ENCODE measurements around the gene MOB3A.
"Not testable (repeated sequence)": the region's sequence is repeated elsewhere in the genome, so short reads cannot be mapped to it uniquely, and the experiment has no call there.

MOB3A gene

DNA sequence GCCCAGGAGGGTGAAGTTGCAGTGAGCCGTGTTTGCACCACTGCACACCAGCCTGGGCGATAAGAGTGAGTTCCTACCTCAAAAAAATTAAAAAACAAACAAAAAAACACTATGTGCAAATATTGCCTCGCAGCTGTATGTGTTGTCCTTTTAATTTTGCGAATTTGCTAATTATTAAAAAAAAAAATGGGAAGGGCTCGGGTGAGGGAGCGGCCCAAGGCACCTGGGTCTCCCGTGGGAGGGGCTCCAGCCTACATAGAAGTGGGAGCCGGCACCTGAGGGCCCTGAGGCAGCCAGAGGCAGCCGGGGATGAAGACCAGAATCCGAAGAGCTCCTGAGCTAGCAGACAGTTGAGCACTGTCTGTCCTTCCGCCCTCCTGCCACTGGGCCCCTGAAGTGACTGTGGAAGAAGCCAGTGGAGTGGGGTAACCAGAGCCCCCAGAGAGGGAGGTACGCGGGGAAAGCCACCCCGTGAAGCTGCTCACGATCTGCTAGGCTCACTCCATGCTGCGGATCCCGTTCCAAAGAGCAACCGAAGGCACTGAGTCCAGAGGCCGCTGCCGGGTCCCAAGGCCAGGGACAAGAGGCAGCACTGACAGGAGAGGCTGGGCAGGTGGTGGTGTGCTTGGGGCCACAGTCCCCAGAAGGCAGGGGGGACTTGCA is 7.0 kb upstream of the MOB3A start:
- no peak for DNase-seq

DNA sequence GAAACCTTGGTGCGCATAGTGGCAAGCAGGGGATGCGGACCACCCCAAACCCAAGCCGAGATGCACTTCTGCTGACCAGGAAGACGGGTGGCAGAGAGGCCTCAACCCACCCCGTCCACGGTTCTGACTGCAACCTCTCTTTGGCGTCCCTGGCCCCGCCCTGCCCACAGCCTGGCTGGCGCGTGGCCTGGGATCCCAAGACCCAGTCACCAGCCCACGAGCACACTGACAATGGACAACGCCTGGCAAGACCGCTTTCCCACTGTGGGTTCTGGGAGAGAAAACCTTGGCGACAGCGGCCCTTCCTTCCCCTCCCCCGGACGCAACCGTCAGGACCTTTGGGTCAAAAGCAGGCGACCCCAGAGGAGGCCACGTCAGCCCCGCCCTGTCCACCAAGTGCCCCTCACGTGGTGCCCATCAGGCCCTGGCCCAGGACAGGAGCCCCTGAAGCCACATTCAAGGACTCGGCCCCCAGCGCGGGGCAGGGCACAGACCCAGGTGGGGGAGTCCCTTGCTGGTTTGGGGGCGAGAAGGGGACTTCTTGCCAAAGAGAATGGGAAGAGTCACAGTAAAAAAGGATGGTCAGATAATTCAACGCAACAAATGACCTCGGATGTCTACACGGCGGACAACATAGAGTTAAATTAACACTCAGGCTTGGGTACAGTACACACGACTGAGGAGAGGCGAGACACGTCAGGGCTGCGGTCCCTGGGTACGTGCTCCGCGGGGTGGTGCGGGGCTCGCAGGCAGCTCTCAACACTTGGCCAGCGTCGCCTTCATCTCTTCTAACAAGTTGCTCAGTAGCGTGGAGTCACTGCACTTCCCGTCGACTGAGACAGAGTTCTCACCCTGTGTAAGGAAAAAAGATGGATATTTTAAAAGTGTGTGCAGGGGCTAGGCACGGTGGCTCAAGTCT is 5.5 kb upstream of the MOB3A start:
- no peak for DNase-seq

DNA sequence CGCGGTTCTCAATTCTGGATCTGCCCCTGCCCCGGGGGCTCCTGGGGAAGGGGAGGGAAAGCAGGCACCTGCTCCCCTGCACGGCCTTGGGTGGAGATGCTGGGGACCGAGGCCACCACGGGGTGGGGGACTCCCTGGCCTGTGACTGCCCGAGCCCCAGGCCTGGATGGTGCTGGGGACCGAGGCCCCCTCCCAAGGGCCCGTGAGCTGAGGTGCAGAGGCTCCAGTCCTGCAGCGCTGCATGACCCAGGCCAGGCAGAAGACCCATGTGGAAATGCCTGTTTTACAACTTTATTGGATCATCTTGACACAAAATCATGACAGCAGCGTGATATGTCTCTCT is 4.6 kb upstream of the MOB3A start:
- no peak for DNase-seq

DNA sequence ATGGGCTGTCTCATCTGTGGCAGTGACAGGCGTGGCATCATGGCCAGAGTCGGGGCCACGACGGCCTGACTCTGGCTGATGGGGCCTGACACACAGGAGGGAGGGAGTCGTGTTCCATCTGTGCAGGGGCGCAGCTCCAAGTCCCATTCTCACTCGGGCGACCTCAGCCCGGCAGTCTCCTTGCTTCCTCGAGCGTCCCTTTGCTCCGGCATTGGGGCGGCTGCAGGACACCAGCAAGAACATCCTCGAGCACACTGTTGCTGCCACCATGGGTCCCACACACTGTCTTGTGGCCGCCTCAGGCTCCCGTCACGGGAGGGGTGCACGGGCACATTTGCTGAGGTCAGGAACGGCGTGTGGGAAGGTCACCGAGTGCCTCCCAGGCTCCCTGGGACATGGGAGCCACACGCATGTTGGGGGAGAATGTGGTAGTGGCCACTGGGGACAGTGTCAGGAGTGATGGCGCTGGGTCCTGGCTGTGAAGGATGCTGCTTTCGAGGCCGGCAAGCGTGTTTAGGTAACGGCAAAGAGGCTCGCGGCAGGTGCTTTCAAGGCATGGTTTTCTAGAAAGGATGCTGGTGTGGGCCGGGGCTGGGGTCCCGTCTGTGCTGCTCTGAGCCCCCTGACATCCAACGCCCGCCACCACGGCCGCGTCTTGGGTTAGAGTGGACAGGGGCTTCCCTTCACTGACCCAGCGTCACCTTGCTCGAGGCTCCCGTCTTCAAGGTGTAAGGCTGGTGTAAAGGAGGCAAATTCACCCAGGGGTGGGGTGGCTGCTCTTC is 4.0 kb upstream of the MOB3A start:
- no peak for DNase-seq

DNA sequence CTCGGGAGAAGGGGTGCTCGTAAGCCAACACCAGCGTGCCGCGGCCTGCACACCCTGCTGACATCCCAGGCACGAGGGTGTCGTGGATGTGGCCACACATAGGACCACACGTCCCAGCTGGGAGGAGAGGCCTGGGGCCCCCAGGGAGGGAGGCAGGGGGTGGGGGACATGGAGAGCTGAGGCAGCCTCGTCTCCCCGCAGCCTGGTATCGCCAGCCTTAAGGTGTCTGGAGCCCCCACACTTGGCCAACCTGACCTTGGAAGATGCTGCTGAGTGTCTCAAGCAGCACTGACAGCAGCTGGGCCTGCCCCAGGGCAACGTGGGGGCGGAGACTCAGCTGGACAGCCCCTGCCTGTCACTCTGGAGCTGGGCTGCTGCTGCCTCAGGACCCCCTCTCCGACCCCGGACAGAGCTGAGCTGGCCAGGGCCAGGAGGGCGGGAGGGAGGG is 3.0 kb upstream of the MOB3A start:
- DNase-seq, result no peak

DNA sequence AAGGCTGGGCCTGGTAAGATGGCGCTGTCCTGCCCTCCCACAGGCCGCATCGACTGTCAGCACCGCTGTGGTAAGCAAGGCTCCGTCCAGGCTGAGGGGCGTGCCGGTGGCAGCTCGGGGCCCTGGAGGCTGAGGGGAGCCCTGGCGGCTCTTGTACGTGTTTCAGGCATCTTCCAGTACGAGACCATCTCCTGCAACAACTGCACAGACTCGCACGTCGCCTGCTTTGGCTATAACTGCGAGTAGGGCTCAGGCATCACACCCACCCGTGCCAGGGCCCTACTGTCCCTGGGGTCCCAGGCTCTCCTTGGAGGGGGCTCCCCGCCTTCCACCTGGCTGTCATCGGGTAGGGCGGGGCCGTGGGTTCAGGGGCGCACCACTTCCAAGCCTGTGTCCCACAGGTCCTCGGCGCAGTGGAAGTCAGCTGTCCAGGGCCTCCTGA is 1.8 kb upstream of the MOB3A start:
- DNase-seq, result no peak

DNA sequence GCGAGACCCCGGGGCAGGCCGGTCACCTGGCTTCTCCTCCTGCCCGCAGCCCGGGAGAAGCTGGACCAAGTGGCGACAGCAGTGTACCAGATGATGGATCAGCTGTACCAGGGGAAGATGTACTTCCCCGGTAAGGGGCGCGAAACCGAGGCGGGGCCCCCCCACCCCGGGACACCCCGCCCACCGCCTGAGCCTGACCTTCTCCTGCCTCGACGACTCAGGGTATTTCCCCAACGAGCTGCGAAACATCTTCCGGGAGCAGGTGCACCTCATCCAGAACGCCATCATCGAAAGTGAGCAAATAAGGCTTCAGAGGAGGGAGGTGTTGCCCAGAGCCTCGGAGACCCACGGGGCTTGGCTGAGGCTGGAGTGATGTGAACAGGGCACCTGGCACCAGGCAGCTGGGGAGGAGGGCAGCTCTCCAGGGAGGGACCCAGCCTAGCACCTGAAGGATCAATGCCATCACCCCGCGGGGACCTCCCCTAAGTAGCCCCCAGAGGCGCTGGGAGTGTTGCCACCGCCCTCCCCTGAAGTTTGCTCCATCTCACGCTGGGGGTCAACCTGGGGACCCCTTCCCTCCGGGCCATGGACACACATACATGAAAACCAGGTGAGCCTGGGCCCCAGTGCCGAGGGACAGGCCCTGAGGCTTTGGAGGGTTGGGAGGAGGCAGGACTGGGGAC is 1.2 kb upstream of the MOB3A start:
- peak; percentile 53 for DNase-seq

DNA sequence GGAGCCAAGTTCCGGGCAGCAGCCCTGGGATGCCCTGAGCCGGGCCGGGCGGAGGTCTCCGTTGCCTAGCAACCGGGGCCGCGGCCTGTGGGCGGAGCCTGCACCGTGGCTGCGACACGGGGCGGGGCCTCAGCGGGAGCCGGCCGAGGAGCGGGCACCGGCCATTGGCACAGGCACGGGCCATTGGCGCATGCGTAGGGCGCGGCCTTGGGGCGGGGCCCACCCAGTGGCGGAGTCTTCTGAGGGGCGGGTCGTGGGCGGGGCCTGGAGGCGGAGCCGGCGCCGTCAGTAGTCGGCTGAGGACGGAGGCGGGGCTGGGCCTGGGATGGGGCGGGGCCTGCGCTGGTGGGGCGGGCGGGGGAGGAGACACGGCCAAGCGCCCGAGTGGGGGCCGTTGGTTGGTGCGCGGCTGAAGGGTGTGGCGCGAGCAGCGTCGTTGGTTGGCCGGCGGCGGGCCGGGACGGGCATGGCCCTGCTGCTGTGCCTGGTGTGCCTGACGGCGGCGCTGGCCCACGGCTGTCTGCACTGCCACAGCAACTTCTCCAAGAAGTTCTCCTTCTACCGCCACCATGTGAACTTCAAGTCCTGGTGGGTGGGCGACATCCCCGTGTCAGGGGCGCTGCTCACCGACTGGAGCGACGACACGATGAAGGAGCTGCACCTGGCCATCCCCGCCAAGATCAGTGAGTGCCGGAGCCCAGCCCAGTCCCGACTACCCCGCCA is 515 bp upstream of the MOB3A start, which contains the start of gene IZUMO4:
Gene IZUMO4, plus strand, starts transcription at position 436 of the 723 bp plus-strand sequence. Its CDS starts 31 bp downstream, at position 467.
- peak; percentile 100 for DNase-seq

DNA sequence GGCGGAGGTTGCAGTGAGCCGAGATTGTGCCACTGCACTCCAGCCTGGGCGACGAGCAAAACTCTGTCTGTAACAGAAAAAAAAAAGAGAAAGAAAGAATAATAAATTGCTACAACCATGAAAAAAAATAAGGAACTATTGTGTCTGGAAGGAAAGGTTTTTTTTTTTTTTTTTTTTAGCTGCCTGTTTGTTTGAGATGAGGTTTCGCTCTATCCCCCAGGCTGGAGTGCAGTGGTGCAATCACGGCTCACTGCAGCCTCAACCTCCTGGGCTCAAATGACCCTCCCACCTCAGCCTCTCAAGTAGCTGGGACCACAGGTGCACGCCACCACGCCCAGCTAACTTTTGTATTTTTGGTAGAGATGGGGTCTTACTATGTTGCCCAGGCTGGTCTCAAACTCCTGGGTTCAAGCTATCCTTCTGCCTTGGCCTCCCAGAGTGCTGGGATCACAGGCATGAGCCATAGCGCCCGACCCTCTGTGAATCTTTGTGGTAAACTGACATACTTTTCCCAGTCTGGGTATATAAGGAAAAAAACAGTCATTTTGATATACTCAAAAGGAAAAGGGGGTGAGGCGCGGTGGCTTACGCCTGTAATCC is 4.1 kb downstream of the MOB3A start:
- DNase-seq, result not testable (repeated sequence)

DNA sequence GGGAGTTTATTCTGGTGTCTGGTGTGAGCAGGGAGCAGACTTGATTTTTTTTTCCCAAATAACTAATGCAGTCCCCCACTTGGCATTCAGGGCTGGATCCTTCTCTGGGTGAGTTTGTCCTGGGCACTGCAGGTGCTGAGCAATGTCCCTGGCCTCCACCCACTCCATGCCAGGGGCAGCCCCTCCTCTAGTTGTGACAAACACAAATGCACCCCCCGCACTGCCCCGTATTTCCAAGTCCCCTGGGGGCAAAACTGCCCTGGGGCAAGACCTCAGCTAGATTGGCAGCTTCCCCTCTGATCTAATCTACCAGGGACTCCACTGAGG is 6.4 kb downstream of the MOB3A start:
- no peak for DNase-seq

DNA sequence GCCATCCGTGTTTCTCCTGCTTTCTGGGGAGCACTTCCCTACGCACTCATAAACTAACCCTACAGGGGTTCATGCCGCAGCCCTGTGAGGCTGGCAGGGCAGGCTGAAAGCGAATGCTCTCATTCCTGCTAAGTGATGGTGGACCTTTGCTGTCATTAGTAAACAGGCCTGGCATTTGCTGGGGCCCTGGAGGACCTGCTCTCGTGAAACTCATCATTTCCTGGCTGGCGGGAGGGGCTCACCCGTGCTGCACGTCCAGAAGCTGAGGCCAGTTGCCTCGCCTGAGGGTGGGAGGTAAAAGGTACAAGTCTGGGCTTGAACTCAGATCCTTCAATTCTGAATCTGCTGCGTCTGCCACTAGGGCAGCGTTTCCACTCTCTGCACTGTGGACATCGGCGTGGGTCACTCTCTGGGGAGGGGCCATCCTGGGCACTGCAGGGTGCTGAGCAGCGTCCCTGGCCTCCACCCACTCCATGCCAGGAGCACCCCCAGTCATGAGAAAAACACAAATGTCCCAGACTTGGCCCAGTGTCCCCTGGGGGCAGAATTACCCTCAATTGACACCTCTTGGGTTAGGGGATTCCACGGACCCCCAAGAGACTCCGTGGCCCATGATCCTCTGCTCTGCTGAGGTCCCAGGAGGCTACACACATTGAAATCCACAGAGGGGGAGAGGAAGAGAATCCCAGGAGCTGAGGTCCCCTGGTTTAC is 7.0 kb downstream of the MOB3A start:
- DNase-seq, result no peak

DNA sequence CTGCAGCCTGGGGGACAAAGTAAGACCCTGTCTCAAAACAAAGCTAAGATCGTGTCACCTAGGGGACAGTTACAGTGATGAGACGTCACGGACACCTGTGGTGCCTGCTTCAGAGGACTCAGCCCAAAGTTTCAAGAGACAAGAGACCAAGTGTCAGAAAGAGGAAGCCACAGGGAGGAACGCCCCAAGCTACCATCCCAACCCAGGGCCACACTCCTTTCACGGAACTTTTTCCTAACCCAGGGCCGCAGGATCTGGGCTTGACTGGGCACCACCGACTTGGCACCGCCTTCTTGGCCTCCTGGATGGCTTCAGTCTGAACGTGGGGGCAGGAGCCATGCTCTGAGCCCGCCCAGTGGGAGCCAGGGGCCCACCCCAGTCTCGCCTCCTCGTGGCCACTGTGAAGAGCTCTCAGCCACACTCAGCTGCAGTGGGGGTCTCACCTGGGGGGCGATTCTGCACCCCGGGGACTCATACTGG is 8.5 kb downstream of the MOB3A start:
- DNase-seq, result no peak

DNA sequence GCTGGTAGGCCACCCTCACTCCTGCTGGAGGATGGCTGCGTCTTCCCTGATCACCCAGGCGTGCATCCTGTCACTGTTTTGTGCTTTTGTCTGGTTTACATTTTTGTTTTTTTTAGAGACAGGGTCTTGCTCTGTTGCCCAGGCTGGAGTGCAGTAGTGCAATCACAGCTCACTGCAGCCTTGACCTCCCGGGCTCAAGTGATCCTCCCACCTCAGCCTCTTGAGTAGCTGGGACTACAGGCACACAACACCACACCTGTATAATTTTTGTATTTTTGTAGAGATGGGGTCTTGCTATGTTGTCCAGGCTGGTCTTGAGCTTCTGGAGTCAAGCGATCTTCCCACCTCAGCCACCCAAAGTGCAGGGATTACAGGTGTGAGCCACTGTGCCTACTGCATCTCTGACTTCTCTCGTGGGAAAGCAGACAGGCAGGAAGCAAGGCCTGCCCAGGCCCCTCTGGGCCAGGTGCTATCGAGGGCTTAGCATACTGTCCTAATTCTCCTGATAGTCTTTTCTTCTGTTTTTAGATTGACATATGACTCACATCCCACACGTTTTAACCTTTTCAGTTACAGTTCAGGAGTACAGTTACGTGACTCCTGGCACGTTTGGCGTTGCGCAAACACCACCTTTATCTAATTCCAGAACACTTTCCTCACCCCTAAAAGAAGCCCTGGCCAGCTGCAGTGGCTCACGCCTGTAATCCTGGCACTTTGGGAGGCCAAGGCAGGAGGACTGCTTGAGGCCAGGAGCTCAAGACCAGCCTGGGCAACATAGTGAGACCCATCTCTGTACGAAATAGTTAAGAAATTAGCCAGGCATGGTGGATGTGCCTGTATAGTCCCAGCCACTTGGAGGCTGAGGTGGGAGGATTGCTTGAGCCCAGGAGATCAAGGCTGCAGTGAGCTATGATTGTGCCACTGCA is 9.2 kb downstream of the MOB3A start:
- not testable (repeated sequence) for DNase-seq

DNA sequence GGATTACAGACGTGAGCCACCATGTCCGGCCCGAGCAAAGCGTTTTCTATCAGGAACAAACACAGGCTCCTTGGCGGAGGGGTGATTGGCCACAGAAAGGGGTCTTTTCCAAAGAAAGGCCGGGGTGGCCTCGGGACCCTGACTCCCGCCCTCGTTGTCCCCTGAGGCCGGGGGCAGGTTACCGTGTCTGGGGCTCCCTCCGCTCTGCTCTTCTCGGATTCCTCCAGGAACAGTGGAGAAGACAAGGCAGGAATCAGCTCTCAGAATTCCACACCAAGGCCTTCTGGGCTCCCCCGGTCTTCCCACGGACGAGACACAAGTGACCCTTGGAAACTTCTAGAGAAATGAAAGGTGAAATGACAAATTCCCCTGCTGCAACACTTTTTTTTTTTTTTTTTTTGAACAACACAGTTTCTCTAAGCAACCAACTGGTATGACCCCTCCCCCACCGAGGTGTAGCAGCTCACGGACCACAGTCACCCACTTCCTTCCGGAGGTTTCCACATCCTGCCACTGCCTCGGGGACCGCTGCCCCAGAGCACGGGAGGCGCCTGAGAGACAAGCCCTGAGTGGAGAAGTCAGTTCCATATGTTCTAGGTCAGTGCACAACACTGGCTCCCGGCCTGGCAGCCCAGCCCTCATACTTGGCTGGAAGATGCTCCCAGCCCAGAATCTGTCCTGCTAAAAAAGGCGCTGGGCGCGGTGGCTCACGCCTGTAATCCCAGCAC is 11.0 kb downstream of the MOB3A start:
- DNase-seq, result peak; percentile 86

DNA sequence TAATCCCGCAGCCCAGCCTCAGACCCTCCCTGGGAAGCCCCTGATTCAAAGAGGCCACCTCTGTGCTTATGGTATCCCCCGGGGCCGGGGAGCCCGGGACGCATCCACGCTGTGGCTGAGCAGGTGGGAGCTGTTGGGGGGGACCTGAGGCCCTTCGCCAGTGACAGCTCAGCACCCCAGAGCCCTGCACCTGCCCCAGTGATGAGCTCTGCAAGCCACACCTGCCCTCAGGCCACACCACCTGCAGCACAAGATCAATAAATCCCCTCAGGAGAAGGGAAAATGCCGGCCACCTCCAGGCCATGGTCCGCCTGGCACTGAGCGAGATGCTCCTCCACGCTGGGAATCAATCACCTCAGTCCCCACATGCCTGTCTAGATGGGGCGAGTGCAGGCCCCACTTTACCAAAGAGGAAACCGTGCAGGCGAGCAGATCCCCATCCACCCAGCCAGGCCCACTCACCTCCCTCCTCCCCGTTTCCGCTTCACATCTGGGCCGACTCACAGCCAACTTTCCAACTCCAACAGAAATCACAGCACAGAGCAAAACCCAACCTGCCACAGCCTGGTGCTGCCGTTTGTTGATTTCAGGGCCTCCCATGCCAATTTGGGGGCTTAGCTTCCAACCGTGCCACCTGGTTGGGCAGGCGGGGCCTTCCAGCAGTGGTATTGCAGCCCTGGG is 12.8 kb downstream of the MOB3A start:
- DNase-seq, result peak; percentile 54

DNA sequence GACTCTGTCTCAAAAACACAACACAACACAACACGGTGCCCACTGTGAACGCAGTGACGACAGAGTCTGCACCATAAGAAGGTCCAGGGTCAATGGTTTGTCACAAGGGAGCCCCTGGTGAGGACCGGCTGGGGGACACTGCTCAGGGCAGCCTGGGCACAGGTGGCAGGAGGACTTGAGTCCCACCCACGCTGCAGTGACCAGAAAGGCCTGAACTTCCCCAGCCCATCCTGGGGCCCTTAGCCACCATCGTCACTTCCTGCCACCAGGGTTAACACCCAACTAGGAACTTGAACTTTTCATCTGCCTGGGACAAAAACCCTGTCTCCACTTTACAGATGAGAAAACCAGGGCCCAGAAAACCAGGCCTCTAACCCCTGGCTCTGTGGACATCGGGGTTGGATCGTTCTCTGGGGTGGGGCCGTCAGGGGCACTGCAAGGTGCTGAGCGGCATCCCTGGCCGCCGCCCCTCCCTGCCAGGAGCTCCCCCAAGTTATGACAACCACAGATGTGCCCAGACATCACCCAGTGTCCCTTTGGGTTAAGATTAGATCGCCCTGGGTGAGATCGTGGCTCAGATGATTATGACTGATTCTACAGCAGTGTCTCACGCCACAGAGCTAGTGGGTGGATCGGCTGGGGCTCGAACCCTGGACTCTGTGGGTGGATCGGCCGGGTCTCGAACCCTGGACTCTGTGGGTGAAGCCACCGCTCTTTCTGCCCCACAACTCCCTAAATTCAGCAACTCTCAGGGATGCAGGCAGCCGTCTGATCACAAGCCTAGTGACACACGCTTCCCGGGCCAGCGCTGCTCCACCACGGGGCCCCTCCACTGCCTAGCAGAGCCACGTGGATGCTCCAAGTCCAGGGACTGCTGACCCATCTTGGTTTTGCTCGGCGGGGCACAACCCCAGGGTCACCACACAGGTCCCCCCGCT is 14.0 kb downstream of the MOB3A start:
- DNase-seq, result no peak

DNA sequence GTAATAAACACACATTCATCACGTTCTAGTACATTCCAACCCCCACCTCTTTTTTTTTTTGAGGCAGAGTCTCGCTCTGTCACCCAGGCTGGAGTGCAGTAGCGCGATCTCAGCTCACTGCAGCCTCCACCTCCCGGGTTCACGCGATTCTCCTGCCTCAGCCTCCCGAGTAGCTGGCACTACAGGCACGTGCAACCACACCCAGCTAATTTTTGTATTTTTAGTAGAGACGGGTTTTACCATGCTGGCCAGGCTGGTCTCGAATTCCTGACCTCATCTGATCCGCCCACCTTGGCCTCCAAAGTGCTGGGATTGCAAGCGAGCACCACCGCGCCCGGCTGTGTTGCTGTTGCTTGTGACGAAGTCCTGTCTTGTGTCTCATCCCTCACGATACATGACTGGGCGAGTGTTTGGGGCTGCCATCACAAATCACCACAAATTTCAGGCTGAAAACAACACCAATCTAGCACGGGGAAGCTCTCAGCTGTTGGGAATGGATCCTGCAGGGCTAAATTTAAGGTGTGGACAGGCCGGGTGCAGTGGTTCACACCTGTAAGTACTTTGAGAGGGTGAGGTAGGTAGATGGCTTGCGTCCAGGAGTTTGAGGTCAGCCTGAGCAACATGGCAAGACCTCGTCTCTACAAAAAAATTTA is 15.7 kb downstream of the MOB3A start:
- DNase-seq, result no peak

All from activated naive CD4-positive, alpha-beta T cell treated with anti-CD3 and anti-CD28 coated beads, Interleukin-2, amount 50 U/mL, for 16 hours (primary cell).